ENCODE data around the gene GAPDH. TPM values are rescaled to one million over a fixed set of nuclear protein-coding genes. Genes with fewer than 3 reads are reported as not detected.

GAPDH gene
- total RNA-seq, 2 donors from 2014 or later, result 1,469 to 2,105 TPM

DNA sequence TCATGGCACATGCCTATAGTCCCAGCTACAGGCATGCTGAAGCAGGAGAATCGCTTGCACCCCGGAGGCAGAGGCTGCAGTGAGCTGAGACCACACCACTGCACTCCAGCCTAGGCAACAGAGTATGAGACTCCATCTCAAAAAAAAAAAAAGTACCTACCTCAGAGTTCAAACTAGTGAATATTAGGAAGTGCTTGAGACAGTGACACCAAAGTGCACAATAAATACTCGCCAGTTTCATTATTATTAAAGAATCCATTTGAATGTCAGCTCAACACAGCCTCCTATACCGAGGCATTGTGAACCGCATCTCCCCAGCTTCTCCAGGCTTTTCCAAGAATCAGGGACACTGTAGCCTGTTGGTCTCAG, 5.0 kb downstream of the GAPDH start:
- H3K9me3 ChIP-seq, result no peaks in the 10 kb centered on the region
- H3K27me3 ChIP-seq (replicated peaks; ENCODE audit: insufficient read depth), result no peaks in the 10 kb centered on the region
- TF ChIP-seq, protein P1, sequence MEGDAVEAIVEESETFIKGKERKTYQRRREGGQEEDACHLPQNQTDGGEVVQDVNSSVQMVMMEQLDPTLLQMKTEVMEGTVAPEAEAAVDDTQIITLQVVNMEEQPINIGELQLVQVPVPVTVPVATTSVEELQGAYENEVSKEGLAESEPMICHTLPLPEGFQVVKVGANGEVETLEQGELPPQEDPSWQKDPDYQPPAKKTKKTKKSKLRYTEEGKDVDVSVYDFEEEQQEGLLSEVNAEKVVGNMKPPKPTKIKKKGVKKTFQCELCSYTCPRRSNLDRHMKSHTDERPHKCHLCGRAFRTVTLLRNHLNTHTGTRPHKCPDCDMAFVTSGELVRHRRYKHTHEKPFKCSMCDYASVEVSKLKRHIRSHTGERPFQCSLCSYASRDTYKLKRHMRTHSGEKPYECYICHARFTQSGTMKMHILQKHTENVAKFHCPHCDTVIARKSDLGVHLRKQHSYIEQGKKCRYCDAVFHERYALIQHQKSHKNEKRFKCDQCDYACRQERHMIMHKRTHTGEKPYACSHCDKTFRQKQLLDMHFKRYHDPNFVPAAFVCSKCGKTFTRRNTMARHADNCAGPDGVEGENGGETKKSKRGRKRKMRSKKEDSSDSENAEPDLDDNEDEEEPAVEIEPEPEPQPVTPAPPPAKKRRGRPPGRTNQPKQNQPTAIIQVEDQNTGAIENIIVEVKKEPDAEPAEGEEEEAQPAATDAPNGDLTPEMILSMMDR (IDR thresholded peaks at IDR 0.05), result no peak
- no peak for TF ChIP-seq POLR2A (IDR thresholded peaks at IDR 0.05)
- peaks cover 6% of the 10 kb centered on the region for H3K4me1 ChIP-seq (replicated peaks)
- H3K36me3 ChIP-seq, result peaks cover 0 to 5% of the 10 kb centered on the region in 2 donors
- intact Hi-C loops (cut with DNase I), result loop anchor here (2.0 to 5.0 kb wide), 2 partner anchors 116 to 212 kb away; no protein-coding TSS in a partner anchor
- DNase-seq (ENCODE audit: low spot score), result no peak
- no peak overlapping the region for H3K4me3 ChIP-seq
- H3K27ac ChIP-seq, result peak overlapping the region in 1 of 2 donors; percentile 66
- 75% methylated on average over 5 of the region's 5 CpGs for WGBS

DNA sequence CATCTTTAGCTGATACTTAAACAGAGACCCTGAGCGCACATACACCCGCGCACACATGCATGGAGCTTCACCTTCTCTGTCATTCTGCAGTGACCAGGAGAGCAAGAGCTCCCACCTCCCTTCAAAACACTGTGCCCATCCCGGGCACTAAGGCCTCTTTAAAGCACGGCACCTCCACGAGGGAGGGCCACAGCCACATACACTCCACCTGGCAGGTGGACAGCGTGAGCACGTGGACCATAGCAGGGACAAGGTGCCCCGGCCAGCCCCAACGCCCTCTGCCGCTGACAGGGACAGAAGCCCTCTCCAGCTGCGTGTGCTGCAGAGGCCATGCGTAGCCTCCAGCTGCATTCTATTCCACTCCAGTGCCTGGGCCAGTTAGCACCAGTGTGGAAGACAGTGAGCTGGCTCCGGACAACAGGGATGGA, 5.4 kb downstream of the GAPDH start:
- TF ChIP-seq POLR2AphosphoS5 (IDR thresholded peaks at IDR 0.05), result no peak
- no peak for TF ChIP-seq POLR2A (IDR thresholded peaks at IDR 0.05)
- DNase-seq (ENCODE audit: low spot score), result no peak
- Histone ChIP-seq H3K4me1 (replicated peaks) (peaks cover 6% of the 10 kb centered on the region), H3K4me3 (no peak overlapping the region), H3K27ac (peak overlapping the region; percentile 63 to 66), H3K27me3 (replicated peaks; ENCODE audit: insufficient read depth) (no peaks in the 10 kb centered on the region), H3K36me3 (peaks cover 0 to 5% of the 10 kb centered on the region in 2 donors), H3K9me3 (no peaks in the 10 kb centered on the region)
- WGBS, result 58% methylated on average over 14 of the region's 14 CpGs
- intact Hi-C loops (cut with DNase I), result loop anchor here (2.0 to 5.0 kb wide), 2 partner anchors 117 to 212 kb away; no protein-coding TSS in a partner anchor

DNA sequence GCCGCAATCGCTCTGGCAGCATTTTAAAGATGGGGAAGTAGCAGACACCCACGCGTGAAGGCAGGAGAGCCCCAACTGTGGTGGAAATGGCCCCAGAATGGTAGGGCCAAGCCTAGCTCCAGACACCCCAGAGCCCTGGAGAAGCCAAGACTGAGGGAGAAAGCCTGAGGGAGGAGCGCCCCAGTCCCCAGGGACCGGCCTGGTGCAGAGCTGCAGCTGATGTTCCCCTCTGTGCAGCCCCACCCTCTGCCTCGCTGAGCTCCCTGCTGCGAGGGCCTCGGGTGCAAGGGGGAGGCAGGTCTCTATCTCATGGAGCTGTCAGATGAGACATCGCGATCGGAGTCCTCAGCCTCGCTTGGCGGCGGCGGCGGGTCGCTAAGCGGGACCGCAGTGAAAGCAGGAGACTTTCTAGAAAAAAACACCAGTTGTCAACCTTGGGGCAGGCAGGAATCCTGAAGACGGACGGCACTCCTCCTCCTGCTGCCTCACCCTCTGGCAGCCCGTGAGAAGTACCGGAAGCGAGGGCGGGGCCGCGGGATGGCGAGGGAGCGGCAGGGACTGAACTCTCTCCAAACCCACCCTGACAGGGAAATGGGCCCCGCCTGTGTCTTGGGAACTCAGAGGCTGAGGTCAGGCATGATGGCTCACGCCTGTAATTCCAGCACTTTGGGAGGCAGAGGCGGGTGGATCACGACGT, 6.0 kb downstream of the GAPDH start:
- peaks cover 0 to 5% of the 10 kb centered on the region in 2 donors for H3K36me3 ChIP-seq
- H3K27me3 ChIP-seq (replicated peaks; ENCODE audit: insufficient read depth), result no peaks in the 10 kb centered on the region
- H3K4me1 ChIP-seq (replicated peaks), result peaks cover 6% of the 10 kb centered on the region
- no peaks in the 10 kb centered on the region for H3K9me3 ChIP-seq
- peak; percentile 90 for DNase-seq (ENCODE audit: low spot score)
- peak overlapping the region in 1 of 2 donors; percentile 11 for H3K4me3 ChIP-seq
- intact Hi-C loops (cut with DNase I), result no loop called here
- TF ChIP-seq POLR2A (IDR thresholded peaks at IDR 0.05), result peak; percentile 52
- TF ChIP-seq, protein P1 (IDR thresholded peaks at IDR 0.05), result peak in 1 of 4 experiments; percentile 11
- TF ChIP-seq POLR2AphosphoS5 (IDR thresholded peaks at IDR 0.05), result peak; percentile 88
- WGBS, result 8% methylated on average over 33 of the region's 35 CpGs
- H3K27ac ChIP-seq, result peak overlapping the region; percentile 63 to 66

DNA sequence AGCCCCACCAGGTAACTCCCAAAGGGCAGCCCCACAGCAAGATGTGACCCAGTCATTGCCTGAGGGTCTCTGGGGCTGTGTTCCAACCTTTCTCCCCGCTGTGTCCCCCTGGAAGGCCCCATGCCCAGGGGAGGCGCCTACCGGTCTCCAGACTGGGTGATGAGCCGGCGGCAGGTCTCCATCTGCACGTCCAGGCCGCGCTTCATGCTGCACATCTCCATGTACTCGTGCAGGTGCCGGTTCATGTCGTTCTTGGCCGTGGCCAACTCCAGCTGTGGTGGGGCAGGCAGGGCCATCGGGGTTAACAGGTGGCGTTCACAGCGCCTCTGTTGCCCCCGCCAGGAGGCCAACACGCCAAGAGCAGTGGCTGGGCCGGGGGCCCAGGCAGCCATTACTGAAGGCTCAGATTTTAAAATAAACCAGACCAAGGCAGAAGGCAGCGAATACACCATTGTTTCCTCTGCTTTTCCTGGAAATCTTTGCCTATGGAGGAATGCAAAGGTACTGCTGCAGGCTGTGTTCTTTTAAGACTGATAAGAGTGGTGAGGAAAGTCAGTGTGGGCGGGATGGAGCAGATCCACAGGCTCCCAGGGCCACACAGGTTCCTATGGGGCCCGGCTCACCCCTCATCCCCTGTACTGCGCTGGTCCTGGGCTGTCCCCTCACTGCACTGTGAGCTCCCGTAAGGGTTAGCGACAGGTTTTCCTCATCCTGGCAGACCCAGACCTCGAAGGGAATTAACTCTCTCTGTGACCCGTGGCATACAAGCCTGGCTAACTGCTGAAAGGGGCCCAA, 7.3 kb downstream of the GAPDH start:
- TF ChIP-seq POLR2AphosphoS5 (IDR thresholded peaks at IDR 0.05) (no peak), POLR2A (IDR thresholded peaks at IDR 0.05) (no peak)
- TF ChIP-seq, protein P1 (IDR thresholded peaks at IDR 0.05), result no peak
- H3K27me3 ChIP-seq (replicated peaks; ENCODE audit: insufficient read depth), result no peaks in the 10 kb centered on the region
- no peak overlapping the region for H3K4me3 ChIP-seq
- no peaks in the 10 kb centered on the region for H3K9me3 ChIP-seq
- DNase-seq (ENCODE audit: low spot score), result no peak
- 88% methylated on average over 26 of the region's 26 CpGs for WGBS
- H3K27ac ChIP-seq, result peak overlapping the region; percentile 63 to 66
- no peaks in the 10 kb centered on the region for H3K36me3 ChIP-seq
- intact Hi-C loops (cut with DNase I), result no loop called here
- no peaks in the 10 kb centered on the region for H3K4me1 ChIP-seq (replicated peaks)

DNA sequence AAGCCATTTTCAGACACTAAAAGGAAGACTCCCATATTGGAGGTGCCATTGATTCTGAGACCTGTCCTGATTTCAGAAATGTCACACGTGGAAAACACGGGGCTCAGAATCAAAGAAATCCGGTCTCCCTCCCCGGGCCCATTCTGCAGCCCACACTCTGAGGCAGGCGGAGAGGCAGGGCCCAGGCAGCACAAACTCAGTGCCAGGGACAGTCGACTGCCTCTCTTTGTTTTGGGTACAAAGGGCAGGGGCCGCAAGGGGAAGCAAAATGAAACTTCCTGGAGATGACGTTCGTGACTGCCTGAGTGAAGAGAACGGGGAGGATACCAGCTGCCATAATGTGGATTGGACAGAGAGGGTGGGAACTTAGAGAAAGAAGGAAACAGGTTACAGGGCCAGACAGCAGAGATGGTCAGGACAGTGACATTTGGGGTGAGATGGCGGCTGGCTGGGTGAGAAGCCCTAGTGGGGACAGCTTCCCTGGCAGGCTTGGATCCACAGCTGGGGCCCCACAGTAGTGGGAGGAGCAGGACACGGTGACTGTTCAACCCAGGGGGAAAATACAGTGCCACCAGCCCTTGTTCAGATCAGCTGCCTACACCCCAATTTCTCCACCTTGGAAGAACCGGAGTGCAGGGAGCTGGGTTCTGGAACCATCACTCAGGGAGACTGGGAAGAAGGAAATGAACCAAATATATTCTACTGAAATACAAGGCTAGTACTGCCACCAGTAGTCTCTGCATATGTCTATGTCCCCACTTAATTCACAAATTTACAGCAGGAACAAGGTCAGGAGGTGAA, 8.1 kb downstream of the GAPDH start:
- H3K4me1 ChIP-seq (replicated peaks), result no peaks in the 10 kb centered on the region
- intact Hi-C loops (cut with DNase I), result no loop called here
- H3K36me3 ChIP-seq, result no peaks in the 10 kb centered on the region
- H3K9me3 ChIP-seq, result no peaks in the 10 kb centered on the region
- TF ChIP-seq POLR2A (IDR thresholded peaks at IDR 0.05) (no peak), POLR2AphosphoS5 (IDR thresholded peaks at IDR 0.05) (no peak)
- TF ChIP-seq, protein P1 (IDR thresholded peaks at IDR 0.05), result no peak
- H3K4me3 ChIP-seq, result no peak overlapping the region
- no peak for DNase-seq (ENCODE audit: low spot score)
- no peak overlapping the region for H3K27ac ChIP-seq
- H3K27me3 ChIP-seq (replicated peaks; ENCODE audit: insufficient read depth), result no peaks in the 10 kb centered on the region
- 75% methylated on average over 13 of the region's 13 CpGs for WGBS

Data from prostate gland (tissue), 2 donors.